ENCODE data around the gene PCNX2. TPM values are rescaled to one million over a fixed set of nuclear protein-coding genes. Genes with fewer than 3 reads are reported as not detected.
A peak's percentile ranks its signal among the peaks of the same experiment; 100 is the strongest.

Gene PCNX2
- total RNA-seq, 1 experiment from 2014 or later, result 15.0 TPM

- DNase-seq (ENCODE audit: low read depth), result no peak
These were observed 332.5 kb downstream of the PCNX2 start for GRCh38 chr1:232962761-232963745.

GRCh38 chr1:232958067-232958466 is 337.5 kb downstream of the PCNX2 start:
- no peak for DNase-seq (ENCODE audit: low read depth)

- no peak for DNase-seq (ENCODE audit: low read depth)
These were observed 339.4 kb downstream of the PCNX2 start for GRCh38 chr1:232956081-232956480.

- peak; percentile 51 for DNase-seq (ENCODE audit: low read depth)
These were observed 340.7 kb downstream of the PCNX2 start for GRCh38 chr1:232954594-232955365.

- DNase-seq (ENCODE audit: low read depth), result peak; percentile 66
These were observed 342.7 kb downstream of the PCNX2 start for GRCh38 chr1:232952514-232953499.

- no peak for DNase-seq (ENCODE audit: low read depth)
These were observed 343.9 kb downstream of the PCNX2 start for GRCh38 chr1:232951605-232952004.

GRCh38 chr1:232951180-232951579 is 344.3 kb downstream of the PCNX2 start:
- DNase-seq (ENCODE audit: low read depth), result peak; percentile 43

- peak; percentile 98 for DNase-seq (ENCODE audit: low read depth)
These were observed 345.0 kb downstream of the PCNX2 start, which contains the start of gene NTPCR for GRCh38 chr1:232950197-232951176. TSS of gene NTPCR (plus strand) at chr1:232950611. CDS start at chr1:232950711, 100 bp downstream.

- DNase-seq (ENCODE audit: low read depth), result no peak
These were observed 345.8 kb downstream of the PCNX2 start for GRCh38 chr1:232949636-232950196.

GRCh38 chr1:232944347-232944746 is 351.2 kb downstream of the PCNX2 start:
- peak; percentile 18 for DNase-seq (ENCODE audit: low read depth)

- no peak for DNase-seq (ENCODE audit: low read depth)
These were observed 351.8 kb downstream of the PCNX2 start for GRCh38 chr1:232943679-232944252.

GRCh38 chr1:232942413-232943294 is 352.9 kb downstream of the PCNX2 start:
- no peak for DNase-seq (ENCODE audit: low read depth)

- no peak for DNase-seq (ENCODE audit: low read depth)
These were observed 355.3 kb downstream of the PCNX2 start for GRCh38 chr1:232940262-232940661.

GRCh38 chr1:232939748-232940147 is 355.8 kb downstream of the PCNX2 start:
- DNase-seq (ENCODE audit: low read depth), result no peak

GRCh38 chr1:232938926-232939325 is 356.6 kb downstream of the PCNX2 start:
- no peak for DNase-seq (ENCODE audit: low read depth)

GRCh38 chr1:232937741-232938375 is 357.7 kb downstream of the PCNX2 start:
- DNase-seq (ENCODE audit: low read depth), result no peak

GRCh38 chr1:232936941-232937340 is 358.6 kb downstream of the PCNX2 start:
- DNase-seq (ENCODE audit: low read depth), result no peak
